Right kidney (tissue), 1 donor: ENCODE results near the gene KRT78.

ENCODE experiments used
- DNase-seq: peaks from one replicate; pipeline ENCODE4 v3.0.0-alpha.2; 2016

KRT78 gene

DNA sequence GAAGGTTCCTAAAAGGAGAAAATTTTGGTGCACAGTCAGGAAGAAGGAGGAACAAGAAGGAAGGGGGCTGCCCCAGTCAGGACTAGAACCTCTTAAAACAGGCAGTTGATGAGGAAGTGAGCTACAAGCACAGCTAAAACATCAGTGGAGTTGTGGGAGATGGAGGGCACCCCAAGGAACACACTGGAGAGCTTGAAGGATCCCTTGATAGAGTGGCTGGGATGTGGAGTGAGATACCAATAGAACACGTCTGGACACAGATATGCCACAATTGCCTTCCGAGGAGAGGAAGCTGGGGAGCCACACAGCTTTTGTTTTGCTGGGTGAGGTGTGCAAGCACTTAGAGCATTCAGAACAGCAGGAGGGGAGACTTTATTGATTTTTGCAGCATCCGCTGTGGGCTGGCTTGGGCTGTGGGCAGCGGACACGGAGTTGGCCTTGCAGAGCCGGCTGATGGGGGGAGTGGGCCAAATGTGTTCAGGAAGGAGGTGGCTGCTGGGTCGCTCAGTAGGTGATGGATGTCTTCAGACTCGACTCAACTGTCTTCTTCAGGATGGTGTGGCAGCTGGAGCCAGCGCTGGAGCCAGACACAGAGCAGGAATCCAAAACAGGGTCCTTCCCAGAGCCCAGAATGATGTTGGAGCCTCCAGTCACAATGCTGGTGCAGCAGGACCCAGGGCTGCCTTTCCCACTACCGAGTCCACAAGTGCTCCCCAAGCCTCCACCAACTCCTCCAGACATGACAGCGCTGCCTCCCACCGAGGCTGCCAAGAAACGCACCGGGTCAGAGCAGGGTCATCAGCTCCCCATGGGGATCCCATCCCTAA is 10.0 kb downstream of the KRT78 start:
- DNase-seq = no peak

DNA sequence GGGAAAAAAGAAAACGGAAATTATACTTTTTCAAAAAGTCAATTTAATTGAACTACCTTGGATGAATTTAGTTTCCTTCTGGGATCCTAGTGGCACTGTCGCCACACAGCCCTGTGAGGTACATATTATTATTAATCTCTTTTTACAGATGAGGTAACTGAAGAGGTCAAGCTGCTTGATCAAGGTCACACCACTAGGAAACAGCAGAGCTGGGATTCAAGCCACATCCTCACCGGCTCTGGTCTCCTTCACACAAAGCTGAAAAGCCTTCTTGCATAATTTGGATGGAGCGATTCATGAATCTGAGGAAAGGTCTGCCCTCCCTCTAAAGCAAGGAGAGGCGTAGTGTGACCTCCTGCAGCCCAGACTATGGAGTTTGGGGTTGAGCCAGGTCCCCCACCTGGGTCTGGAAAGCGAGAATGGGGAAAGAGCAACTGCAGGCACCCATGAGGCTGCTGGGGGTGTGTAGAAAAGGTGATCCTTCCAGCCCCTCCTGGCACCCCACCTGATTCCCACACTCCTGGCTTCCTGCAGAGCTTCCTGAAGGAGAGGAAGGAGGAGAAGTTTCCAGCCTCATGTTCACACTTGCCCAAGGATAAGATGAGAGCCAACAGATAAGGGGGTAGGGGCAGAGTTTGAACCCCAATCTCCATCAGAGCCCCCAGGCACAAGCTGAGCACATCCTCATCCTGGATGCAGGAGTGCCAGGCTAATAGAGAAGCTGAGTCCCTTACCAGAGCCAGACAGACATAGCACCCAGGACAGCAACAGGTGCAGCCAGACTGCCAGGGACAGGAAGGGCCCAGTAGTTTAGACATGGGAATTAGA is 10.8 kb downstream of the KRT78 start:
- DNase-seq = no peak

DNA sequence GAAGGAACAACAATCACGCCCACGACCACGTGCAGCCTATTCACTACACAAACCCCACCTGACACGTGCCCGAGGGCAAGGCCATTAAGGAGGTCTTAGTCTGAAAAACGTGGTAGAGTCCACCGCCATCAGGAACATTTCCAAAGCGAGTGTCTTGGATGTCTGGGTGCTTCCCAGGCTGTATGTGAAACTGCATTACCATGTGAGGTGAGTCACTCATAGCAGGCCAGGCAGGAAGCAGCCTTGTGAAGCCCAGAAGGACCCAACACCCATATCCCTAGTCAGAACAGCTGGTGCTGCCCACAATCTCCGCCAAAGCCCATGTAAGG is 11.4 kb downstream of the KRT78 start:
- no peak for DNase-seq

DNA sequence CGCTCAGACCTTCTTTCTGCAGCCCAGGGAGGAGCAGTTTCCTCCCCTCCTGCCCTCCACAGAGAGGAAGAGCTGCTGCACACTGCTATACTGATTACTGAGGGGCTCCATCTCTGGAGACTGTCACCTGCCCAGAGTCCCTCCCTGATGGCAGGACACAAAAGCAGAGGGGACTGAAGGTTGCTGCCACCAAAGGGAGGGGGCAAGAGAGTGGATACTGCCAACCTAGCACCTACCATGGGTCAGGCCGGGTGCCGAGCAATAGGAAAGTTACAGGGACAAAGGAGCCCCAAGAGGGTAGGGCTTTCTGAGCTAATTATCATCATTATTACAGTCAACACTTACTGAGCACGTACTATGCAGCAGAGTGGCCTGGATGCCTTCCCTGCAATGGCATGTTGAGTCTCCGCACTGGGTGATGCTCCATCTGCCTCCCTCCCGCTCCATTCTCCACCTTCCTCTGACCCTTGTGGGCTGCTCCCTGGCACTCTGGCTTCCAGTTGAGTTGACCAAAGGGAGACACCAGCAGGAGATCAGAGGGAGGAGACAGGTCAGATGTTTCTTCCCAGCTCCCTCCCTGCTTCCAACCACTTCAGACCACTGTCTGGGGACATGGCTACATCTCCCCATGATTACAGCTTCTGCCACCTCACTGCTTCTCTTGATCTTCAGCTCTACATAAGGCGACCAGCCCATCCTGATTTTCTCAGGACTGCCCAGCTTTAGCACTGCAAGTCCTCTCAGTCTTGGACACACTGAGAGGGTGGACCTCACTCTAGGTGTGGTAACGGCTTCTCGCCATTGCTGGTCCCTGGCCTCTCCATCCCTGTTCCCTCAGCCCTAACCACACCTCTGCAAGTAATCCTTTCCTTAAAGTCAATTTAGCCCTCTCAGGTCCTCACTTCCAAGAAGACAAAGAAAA is 12.0 kb downstream of the KRT78 start:
- no peak for DNase-seq

DNA sequence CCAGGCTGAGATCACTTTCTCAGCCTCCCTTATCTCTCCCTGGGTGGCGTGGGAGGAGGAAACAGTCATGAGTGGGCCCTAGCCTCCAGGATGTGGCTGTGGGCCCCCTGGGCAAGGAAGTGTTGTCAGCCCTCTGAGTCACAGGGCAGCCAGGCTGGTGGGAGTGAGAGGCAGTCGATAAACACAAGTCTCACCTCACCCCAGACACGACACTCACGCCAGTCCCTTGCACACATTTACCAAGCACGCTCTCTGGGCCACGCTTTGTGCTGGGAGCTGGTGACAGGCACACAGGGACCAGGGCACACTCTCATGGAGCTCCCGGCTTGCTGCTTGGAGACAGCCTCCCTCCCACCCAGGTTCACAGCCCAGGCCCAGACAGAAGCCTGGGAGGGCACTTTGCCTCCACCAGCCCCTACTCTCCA is 12.7 kb downstream of the KRT78 start:
- DNase-seq = no peak

DNA sequence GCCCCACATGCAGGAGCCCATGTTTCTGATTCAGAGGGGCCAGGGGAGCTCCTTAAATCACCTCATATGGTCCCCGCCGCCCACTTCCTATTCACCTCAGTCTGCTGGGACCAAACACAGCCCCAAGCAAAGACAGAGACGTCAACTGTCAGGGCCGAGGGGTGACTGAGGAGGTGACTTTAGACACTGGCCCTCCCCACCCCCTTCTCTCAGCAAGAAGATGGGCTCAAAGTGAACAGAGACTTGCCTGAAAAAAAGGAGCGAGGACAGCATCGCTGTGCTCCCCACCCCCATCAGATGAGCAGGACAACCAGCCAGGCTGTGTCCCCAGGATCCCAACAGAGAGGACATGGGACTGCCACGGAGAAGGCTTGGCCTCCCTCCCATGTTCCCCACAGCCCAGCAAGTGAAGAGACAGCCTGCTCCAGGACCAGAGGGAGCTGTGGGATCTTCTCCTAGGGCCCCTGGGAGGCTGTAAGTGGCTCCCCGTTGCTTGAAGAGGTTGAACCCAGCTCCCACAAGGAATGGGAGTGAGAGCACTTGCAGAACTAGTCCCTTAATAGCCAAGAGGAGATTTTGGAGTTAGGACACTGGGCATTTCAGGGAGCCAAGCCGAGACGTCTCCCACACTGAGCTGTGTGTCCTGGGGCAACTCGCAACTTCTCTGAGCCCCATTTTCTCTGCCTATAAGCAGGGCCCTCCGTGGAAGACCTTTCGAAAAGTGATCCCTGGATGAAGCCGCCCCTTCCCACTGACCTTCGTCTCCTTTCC is 13.3 kb downstream of the KRT78 start:
- no peak for DNase-seq

DNA sequence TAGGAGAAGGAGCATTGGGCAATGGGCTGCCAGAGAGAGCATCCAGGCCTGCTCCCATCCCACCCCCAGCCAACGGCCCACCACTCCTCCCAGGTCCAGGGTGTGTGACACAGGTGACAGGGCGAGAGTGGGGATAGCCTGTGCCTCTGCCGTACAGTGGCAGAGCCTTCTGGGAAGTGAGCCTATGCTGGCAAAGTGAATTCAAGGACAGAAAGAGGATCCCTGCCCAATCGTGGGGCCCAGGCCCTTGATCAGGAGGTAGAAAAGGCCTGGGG is 14.1 kb downstream of the KRT78 start:
- DNase-seq = no peak

DNA sequence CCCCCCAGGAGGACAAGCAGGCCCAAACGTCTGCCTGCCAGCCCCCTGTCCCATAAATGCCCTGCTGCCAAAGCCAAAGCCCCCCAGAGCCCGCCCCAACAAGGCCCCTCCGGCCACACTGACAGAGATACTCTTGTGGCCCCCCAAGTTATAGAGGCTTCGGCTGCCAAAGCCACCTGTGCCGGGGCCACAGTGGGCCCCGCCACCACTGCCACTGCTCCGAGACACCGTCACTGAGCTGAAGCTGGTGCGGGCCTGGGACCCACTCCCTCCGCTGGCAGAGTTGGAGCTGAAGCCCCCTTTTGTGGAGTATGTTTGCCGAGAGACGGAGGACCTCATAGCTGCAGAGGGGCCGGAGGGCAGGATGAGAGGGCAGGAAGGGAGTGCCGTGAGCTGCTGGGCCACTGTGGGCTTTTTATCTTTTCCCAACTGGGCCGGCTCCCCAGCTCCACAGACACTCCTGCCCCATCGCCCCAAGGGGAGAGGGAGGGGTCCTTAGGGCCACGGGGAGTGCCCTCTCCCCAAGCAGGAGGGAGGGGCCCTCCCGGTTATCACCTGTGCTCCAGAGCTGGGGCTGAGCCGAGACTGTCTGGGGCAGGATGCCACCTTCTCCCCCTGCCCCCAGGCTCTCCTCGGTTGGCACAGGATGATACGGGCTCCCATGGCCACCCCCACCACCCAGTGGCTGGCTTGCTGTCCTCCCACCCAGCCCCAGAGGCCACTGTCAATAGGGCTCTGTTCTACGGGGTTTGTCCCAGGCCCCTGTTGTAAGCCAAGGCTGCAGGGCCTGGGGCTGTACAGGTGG is 14.7 kb downstream of the KRT78 start, which contains the start of gene KRT79:
TSS of gene KRT79 (minus strand) at position 390 of the 805 bp plus-strand sequence. CDS start at position 339, 51 bp downstream.
- no peak for DNase-seq

DNA sequence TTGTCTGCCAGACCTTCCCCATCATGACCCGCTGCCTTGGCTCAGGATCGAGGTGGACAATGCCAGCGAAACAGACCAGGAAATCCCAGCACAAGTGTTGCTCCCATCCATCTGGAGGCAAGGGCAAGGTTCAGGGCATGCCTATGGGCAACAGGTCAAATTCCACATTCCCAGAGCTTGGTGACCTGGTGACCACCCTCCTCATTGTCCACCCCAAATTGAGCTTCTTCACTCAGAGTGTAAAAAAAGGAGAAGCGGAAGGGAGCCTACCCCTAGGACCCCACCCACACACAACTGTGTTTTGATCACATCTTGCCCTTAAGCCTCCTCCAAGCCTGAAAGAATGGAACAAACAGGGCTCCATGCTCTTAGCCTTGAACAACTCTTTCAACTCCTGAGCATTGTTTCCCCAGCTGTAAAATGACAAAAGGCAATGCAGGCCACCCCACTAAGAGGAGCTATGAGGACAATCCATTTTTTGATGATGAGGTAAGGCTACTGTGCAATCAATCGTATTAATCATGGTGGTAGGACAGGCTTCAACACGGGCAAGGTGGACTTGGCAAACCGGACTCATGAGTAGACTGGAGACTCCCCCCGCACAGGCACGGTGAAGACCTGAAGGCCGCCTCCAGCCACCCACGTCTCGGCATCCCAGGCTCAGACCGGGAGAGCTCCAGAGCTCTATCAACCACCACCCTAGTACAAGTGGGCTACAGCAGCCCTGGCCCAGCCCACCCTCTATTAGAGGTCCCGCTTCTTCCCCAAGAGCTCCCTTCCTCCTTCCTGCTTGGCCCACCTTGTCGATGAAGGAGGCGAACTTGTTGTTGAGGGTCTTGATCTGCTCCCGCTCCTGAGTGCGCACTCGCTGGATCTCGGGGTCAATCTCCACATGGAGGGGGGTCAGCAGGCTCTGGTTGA is 15.5 kb downstream of the KRT78 start:
- DNase-seq = no peak

DNA sequence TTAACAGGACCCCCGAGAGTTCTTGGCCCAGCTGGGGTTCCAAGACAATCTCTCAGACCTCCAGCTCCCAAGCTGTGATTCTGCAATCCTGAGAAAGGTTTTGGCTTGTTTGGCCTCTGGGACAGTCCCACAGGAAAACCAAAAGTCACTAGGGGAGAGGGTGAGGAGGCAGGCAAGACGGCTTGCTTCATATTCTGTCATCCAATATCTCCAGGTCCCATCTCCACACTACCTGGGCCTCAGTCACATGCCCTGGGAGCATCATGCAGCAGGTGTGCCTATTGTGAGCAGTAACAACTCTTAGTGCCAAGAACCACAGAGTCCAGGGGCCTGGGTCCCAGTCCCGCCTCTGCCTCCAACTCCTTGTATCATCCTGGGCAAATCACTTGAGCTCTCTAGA is 16.3 kb downstream of the KRT78 start:
- DNase-seq = no peak

DNA sequence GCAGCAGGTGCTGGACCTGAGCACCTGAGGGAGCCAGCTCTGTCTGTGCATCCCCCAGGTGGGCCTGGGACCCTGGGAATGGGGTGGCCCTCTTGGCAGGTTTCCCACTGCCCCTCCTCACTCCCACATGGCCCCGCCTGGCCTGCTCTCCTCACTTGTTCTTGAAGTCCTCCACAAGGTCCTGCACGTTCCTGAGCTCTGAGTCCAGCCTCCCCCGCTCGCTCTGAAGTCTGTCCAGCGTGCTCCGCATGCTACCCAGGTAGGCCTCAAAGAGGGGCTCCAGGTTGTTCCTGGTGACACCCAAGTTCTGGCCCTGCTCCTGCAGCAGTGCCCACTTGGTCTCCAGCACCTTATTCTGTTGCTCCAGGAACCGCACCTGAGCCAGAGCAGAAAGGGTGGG is 17.5 kb downstream of the KRT78 start:
- no peak for DNase-seq

DNA sequence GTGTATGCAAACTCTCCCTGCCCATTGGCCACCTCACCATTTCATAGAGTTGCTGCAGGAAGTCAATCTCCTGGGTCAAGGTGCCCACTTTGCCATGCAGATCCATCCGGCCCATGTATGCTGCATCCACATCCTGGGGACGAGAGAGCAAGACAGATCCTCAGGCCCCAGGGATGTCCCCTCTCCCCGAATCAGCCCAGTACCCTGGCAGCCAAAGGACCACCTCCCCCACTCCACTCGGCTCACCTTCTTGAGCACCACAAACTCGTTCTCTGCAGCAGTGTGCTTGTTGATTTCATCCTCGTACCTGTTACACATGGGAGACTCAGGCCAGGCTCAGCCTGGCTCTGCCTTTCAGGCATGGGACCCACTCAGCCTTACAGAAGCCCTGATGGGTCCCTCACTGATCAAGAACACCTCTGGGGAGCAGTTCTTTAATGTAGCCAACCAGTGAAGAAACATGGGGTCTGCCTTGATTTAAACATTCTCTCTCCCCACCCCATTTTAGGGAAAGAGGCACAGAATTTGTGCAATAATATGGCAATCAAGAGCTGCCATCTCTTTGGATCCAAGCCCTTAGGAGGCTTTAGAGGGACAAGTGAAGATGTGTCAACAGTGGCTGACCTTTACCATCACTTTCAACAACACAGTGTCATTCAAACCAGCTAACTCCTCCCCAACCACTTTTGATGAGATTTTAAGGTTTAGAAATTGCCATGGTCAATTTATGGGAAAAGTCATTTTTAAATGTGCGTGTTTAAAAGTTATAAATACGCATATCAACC is 18.6 kb downstream of the KRT78 start:
- no peak for DNase-seq

DNA sequence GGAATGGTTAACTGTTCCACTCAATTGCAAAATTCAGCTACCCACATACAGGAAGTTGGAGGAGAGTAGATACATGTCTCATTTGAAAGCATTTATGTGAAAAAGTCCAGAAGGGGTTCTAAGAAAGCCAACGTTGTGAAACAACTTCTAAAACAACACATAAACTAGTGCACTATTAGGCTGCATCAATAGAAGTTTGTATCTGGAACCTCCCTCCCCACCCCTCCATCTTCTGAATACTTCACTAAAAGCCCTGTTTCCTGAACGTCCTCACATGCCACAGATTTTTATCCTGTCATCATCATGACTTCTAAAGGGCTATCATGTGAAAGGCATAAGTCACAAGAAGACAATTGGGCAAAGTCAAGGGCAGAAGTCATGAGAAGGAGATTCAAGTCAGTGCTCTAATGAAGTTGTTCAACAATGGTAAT is 20.2 kb downstream of the KRT78 start:
- no peak for DNase-seq

DNA sequence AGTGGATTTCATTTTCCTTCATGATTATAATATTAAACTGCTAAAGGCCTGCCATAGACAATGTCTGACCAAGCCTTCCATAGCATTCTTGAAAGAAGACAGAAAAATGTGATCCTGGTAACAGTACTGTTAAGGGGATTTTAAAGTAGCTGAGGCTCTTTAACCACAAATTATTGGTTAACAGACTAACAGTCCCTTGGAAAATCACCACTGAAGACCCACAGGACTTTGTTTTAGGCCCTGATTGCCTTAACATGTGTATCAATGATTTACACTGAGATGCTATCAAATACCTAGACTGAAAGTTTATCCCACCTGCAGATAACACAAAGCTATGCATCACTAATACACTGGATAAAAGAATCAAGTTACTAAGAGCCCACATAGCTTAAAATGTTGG is 20.6 kb downstream of the KRT78 start:
- DNase-seq = no peak

DNA sequence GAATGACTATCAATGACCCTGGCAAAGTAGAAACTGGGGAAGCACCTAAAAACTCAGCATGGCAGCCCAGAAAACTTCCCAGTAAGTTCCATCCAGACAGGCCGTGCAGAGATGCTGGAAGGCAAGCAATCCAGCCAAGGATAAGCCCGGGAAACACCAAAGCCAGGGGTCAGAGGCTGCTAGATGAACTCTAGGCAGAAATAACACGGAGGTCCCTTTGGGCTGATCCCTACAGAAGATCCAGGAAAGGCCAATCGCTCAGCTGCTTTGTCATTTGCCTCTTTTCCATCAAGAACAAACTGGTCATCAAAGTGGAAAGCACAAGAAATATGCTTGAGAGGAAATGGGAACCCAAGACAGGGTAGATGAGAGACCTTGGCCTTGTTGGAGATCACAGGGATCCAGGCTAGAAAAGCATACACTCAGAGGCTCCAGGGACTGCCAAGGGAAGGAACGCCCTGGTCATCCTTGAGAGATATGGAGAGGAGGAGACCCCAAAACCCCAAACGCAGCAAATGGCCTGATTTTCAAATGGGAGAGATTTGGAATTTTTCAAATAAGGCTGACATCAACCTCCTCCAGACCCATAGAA is 21.2 kb downstream of the KRT78 start:
- no peak for DNase-seq

DNA sequence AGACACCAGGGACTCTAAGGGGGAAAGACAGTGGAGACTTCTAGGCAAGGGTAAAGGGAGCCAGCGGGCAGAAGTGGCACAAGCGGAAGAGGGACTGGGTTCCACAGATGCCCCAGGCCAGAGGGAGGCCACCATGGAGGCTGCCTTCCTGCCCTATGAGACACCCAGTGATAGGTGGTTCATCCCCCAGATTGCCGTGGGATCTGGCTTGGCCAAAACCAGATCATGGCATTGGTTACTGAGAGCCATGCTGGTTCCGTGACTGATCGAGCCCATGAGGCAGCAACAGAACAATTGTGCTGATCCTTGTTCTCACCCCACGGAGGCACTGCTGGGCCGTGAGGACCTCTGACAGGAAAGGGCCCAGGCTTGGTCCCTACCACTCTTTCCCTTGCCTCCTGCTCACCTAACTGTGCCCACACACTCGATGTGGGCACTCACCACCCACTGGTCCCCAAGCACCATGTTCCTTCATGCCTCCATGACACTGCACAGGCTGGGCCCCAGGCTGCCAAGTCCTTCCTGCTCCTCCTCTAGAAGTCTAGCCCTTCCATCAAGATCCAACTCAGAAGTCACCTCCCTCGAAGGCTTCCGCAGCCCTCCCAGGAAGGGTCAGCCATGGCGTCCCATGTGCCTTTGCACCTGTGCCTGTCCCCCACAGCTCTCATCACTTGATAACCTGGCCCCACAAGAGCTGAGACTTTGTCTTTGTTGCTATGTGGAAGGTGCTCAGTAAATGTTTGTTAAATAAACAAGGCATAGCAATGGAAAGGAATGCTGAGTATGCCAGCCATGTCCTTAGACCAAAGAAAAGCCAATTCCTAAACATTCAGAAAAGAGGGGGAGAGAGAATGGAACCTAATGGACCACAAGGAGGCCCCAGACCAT is 21.9 kb downstream of the KRT78 start:
- no peak for DNase-seq

DNA sequence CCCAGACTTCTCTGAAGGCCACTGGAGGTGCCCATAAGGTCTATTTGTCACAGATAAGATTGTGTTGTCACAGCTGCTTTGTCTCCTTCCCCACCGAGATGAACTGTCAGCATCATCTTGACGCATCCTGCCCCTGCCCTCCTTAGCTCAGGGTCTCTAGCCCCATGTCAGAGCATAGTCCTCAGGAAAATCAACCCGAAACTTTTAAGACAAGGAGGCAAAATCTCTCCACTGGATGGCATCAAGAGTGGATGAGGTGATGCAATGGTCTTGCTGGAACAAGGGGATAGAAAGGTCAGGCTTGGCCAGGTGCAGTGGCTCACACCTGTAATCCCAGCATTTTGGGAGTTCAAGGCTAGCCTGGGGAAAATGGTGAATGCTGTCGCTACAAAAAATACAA is 22.8 kb downstream of the KRT78 start:
- DNase-seq = no peak
